A673 (cell line): ENCODE results near the gene ABR. TPM values are rescaled to one million over a fixed set of nuclear protein-coding genes. Genes with fewer than 3 reads are reported as not detected.
"Not testable (repeated sequence)": the region's sequence is repeated elsewhere in the genome, so short reads cannot be mapped to it uniquely, and the experiment has no call there.

Experiments used
- BruUV-seq: library from RNA; stranded (reverse); fragments of 400-500 nt; replicated peaks from 2 replicates; lab custom pipeline; 2021; lab: Mats Ljungman, UMichigan
- CTCF ChIA-PET: fragments of 300-600 bp; sonication (Branson Sonifier 250); formaldehyde crosslinking; loops from one replicate; lab custom pipeline; 2022; ENCODE audit warnings: antibody characterized with exemption; lab: Charles Lee
- POLR2A ChIA-PET: fragments of 300-600 bp; sonication (Branson Sonifier 250); formaldehyde crosslinking; loops from one replicate; lab custom pipeline; 2022; ENCODE audit warnings: antibody characterized with exemption; ENCODE audit not compliant: low non-redundant PET; lab: Charles Lee
- DNase-seq: peaks from one replicate; pipeline ENCODE4 v3.0.0-alpha.2; 2015; ENCODE audit warnings: low spot score
- H3K27ac ChIP-seq: fragments of 200-600 bp; sonication (generic); 2 replicates; pipeline ENCODE4 v1.5.1; 2016; ENCODE audit warnings: mixed run types, low read depth, mild to moderate bottlenecking, mixed read lengths, antibody characterized with exemption, low read length; ENCODE audit not compliant: poor library complexity, severe bottlenecking
- H3K27me3 ChIP-seq: fragments of 200-600 bp; sonication (generic); replicated peaks from 2 replicates; pipeline ENCODE4 v1.6.1; 2017; ENCODE audit warnings: mixed run types, low read depth, mild to moderate bottlenecking, mixed read lengths, antibody characterized with exemption, low read length; ENCODE audit not compliant: insufficient read depth, poor library complexity
- H3K36me3 ChIP-seq: fragments of 200-600 bp; sonication (generic); 2 replicates; pipeline ENCODE4 v1.6.1; 2016; ENCODE audit warnings: mixed run types, mild to moderate bottlenecking, mixed read lengths, antibody characterized with exemption, low read length; ENCODE audit not compliant: insufficient read depth, poor library complexity, severe bottlenecking
- H3K4me1 ChIP-seq: fragments of 200-600 bp; sonication (generic); 2 replicates; pipeline ENCODE4 v1.6.1; 2017; ENCODE audit warnings: mixed run types, mild to moderate bottlenecking, mixed read lengths, antibody characterized with exemption, low read length; ENCODE audit not compliant: insufficient read depth, poor library complexity, severe bottlenecking
- H3K4me3 ChIP-seq: fragments of 200-600 bp; sonication (generic); 2 replicates; pipeline ENCODE4 v1.5.1; 2016; ENCODE audit warnings: low read depth, mixed run types, mild to moderate bottlenecking, mixed read lengths, low read length; ENCODE audit not compliant: poor library complexity, severe bottlenecking
- H3K9me3 ChIP-seq: fragments of 200-600 bp; sonication (generic); 2 replicates; pipeline ENCODE4 v1.6.1; 2016; ENCODE audit warnings: mixed run types, low read depth, mild to moderate bottlenecking, mixed read lengths, antibody characterized with exemption, low read length; ENCODE audit not compliant: poor library complexity, severe bottlenecking
- CTCF ChIP-seq: fragments of 300-800, 200-600 bp; sonication (generic); conservative IDR thresholded peaks from 2 replicates; pipeline ENCODE4 v1.5.1; 2017; ENCODE audit warnings: low read depth, mild to moderate bottlenecking, antibody characterized with exemption, low read length, moderate library complexity, mixed read lengths
- EZH2 ChIP-seq: fragments of 200-600 bp; sonication (generic); IDR thresholded peaks from 2 replicates; pipeline ENCODE4 v1.6.1; 2017; ENCODE audit warnings: borderline replicate concordance, low read depth, mild to moderate bottlenecking, mixed read lengths, antibody characterized with exemption, low read length; ENCODE audit not compliant: poor library complexity, severe bottlenecking
- intact Hi-C: fragments of 100-400 bp; cut with micrococcal nuclease; formaldehyde crosslinking; loops from one replicate; pipeline ENCODE4 v1.10.0; 2022; ENCODE audit not compliant: unreplicated experiment
- total RNA-seq: library from RNA; stranded (reverse); gene quantifications from 2 replicates; pipeline ENCODE4 v1.2.3, GENCODE V29; 2021

The ABR gene
- total RNA-seq, 1 experiment from 2014 or later, result 47.6 TPM

GRCh38 chr17:1136748-1137147 lies 43.0 kb downstream of the ABR start:
- Histone ChIP-seq H3K4me1 (peaks cover 9% of the 10 kb centered on the region), H3K4me3 (no peak overlapping the region), H3K27ac (no peak overlapping the region), H3K36me3 (no peaks in the 10 kb centered on the region), H3K27me3 (no peaks in the 10 kb centered on the region), H3K9me3 (no peaks in the 10 kb centered on the region)
- POLR2A ChIA-PET, result no interaction called here
- no peak for TF ChIP-seq CTCF
- BruUV-seq, result no TSS peak
- intact Hi-C loops, result no loop called here
- CTCF ChIA-PET, result no interaction called here
- no peak for DNase-seq

- ChIA-PET POLR2A (no interaction called here), CTCF (no interaction called here)
- no peak for DNase-seq
- intact Hi-C loops, result no loop called here
- TF ChIP-seq EZH2, result no peak
- no peak for TF ChIP-seq CTCF
- Histone ChIP-seq H3K9me3 (no peaks in the 10 kb centered on the region), H3K4me3 (no peak overlapping the region), H3K27ac (no peak overlapping the region), H3K36me3 (no peaks in the 10 kb centered on the region), H3K27me3 (no peaks in the 10 kb centered on the region), H3K4me1 (peaks cover 9% of the 10 kb centered on the region)
- no TSS peak for BruUV-seq
Measured at GRCh38 chr17:1134634-1135324, 45.0 kb downstream of the ABR start.

- intact Hi-C loops, result no loop called here
- Histone ChIP-seq H3K4me1 (peaks cover 9% of the 10 kb centered on the region), H3K27ac (no peak overlapping the region), H3K9me3 (no peaks in the 10 kb centered on the region), H3K4me3 (no peak overlapping the region), H3K27me3 (no peaks in the 10 kb centered on the region), H3K36me3 (no peaks in the 10 kb centered on the region)
- ChIA-PET POLR2A (no interaction called here), CTCF (no interaction called here)
- no TSS peak for BruUV-seq
- TF ChIP-seq EZH2 (no peak), CTCF (no peak)
- no peak for DNase-seq
Measured at GRCh38 chr17:1130191-1130590, 49.6 kb downstream of the ABR start.

- DNase-seq, H3K27ac ChIP-seq, intact Hi-C loops, H3K27me3 ChIP-seq, BruUV-seq, H3K9me3 ChIP-seq, H3K4me1 ChIP-seq, POLR2A ChIA-PET, CTCF ChIA-PET, H3K36me3 ChIP-seq, H3K4me3 ChIP-seq: not testable (repeated sequence)
Measured at GRCh38 chr17:1128463-1128862, 51.3 kb downstream of the ABR start.
